Measurements from ENCODE around the gene MAD2L1BP.

Gene MAD2L1BP

DNA sequence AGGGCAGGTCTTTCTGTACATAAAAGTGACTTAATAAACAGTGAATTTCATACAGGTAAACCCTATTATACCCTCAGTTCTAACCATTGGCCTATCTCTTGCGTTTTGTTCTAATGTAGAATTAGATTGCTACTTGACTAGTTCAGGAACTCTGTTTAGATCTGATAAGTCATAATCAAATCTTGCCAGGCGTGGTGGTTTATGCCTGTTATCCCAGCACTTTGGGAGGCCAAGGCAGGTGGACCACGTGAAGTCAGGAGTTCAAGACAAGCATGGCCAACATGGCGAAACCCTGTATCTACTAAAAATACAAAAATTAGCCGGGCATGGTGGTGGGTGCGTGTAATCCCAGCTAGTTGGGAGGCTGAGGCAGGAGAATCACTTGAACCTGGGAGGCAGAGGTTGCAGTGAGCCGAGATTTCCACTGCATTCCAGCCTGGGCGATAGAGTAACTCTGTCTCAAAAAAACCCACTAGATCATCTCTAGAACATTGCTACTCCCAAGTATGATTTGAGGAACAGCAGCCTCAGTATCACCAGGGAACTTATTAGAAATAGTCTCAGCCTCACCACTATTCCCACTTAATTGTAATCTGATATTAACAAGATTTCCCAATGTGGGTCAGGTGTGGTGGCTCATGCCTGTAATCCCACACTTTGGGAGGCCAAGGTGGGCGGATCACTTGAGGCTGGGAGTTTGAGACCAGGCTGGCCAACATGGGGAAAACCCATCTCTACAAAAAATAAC lies 18.7 kb upstream of the MAD2L1BP start:
- no peak overlapping the region for H3K27ac ChIP-seq (ENCODE audit: insufficient read depth in 1 of 2, low read depth in 1 of 2, low read length in 2 of 2, poor library complexity in 1 of 2, severe bottlenecking in 2 of 2)

DNA sequence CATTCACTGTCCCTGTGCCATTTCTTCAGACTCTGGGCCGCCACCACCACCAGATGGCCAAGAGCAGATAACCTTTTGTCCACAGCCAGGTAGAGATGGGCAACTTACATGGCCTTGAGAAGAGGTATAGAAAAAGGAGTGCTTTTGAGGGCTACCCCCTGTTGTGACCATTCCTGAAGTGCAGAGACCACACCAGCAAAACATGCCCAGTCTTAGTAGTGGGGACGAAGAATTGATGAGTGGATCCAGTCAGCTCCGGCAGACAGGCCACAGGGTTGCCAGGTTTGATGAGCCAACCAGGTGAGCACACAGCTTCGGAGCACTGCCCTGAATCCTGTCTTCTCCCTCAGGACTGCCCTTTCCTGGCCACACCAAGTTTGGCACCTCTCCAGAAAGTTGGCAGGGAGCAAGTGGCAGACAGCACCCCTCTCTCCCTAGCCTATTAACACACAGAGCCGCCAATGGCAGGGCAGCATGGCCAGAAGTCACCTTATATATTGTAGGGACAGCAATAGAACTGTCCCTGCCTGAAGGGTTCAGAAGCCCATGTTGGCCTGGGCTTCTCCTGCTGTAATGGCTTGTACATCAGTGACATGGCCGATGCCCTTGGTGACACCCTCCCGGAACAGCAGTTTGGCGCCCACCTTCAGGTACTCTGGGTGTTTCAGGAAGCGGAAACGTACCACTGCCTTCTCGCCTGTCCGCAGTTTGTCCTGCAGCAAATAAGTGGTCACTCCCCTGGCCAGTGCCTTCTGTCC lies 14.4 kb upstream of the MAD2L1BP start:
- DNase-seq: no peak
- no peak overlapping the region for H3K4me3 ChIP-seq (ENCODE audit: control insufficient read depth in 1 of 7, extremely low read depth in 1 of 7, insufficient read depth in 4 of 7, low read depth in 2 of 7, low read length in 6 of 7)
- no peaks in the 10 kb centered on the region for H3K9me3 ChIP-seq (ENCODE audit: control extremely low read depth in 1 of 5, control insufficient read depth in 4 of 5, insufficient read depth in 2 of 5, low read depth in 1 of 5, low read length in 4 of 5)
- H3K27me3 ChIP-seq (replicated peaks in 2 of 5; ENCODE audit: control insufficient read depth in 4 of 5, insufficient read depth in 5 of 5, low read length in 4 of 5): no peaks in the 10 kb centered on the region
- WGBS (ENCODE audit: insufficient coverage): over 99% methylated on average over 11 of the region's 12 CpGs
- H3K4me1 ChIP-seq (ENCODE audit: control extremely low read depth in 1 of 4, control insufficient read depth in 4 of 4, insufficient read depth in 4 of 4, low read length in 3 of 4): peaks cover 0 to 9% (median 6%) of the 10 kb centered on the region in 4 experiments
- POLR2A ChIA-PET: no interaction called here
- peak overlapping the region in 1 of 2 experiments; percentile 22 for H3K27ac ChIP-seq (ENCODE audit: insufficient read depth in 1 of 2, low read depth in 1 of 2, low read length in 2 of 2, poor library complexity in 1 of 2, severe bottlenecking in 2 of 2)
- H3K36me3 ChIP-seq (ENCODE audit: control insufficient read depth in 4 of 4, insufficient read depth in 4 of 4, low read length in 3 of 4): peaks cover 9 to 64% (median 55%) of the 10 kb centered on the region in 4 experiments
- CTCF ChIA-PET: interaction anchor here (1.0 kb wide), 1 partner anchor 49 kb away, joined by 4 read pairs; no protein-coding TSS in a partner anchor

More for the DNA sequence above, 18.7 kb upstream of the MAD2L1BP start:
- H3K36me3 ChIP-seq (ENCODE audit: control insufficient read depth in 4 of 4, insufficient read depth in 4 of 4, low read length in 3 of 4): peaks cover 6 to 38% (median 31%) of the 10 kb centered on the region in 4 experiments
- peaks cover 0 to 9% (median 6%) of the 10 kb centered on the region in 4 experiments for H3K4me1 ChIP-seq (ENCODE audit: control extremely low read depth in 1 of 4, control insufficient read depth in 4 of 4, insufficient read depth in 4 of 4, low read length in 3 of 4)
- CTCF ChIA-PET: interaction anchor here (1.4 kb wide), 1 partner anchor 28 kb away, joined by 3 read pairs; the partner anchor contains the start of gene RSPH9
- no peaks in the 10 kb centered on the region for H3K9me3 ChIP-seq (ENCODE audit: control extremely low read depth in 1 of 5, control insufficient read depth in 4 of 5, insufficient read depth in 2 of 5, low read depth in 1 of 5, low read length in 4 of 5)
- no peak overlapping the region for H3K4me3 ChIP-seq (ENCODE audit: control insufficient read depth in 1 of 7, extremely low read depth in 1 of 7, insufficient read depth in 4 of 7, low read depth in 2 of 7, low read length in 6 of 7)
- POLR2A ChIA-PET: no interaction called here
- 84% methylated on average over 5 of the region's 9 CpGs for WGBS (ENCODE audit: insufficient coverage)
- peak in 2 of 3 donors; percentile 24 to 51 for DNase-seq
- H3K27me3 ChIP-seq (replicated peaks in 2 of 5; ENCODE audit: control insufficient read depth in 4 of 5, insufficient read depth in 5 of 5, low read length in 4 of 5): no peaks in the 10 kb centered on the region

DNA sequence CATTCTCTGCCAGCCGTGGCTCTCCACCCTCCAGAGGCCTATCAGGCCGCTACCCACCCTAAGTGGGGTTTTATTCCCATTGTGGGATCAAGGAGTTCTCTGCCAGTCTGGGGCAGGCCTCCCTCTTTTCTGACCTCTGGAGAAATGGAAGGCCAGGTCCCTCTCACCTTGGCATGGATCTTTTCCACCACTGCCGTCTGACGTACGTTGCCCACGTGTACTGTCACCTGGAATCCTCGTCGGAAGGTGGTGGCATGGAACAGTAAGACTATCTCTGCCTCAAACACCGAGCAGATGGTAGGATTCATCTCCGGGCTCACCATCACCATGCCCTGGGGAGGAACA lies 13.8 kb upstream of the MAD2L1BP start:
- ChIA-PET POLR2A (interaction anchor here (0.7 kb wide), 1 partner anchor 9 kb away, joined by 5 read pairs; no protein-coding TSS in a partner anchor), CTCF (interaction anchor here (1.0 kb wide), 1 partner anchor 49 kb away, joined by 4 read pairs; no protein-coding TSS in a partner anchor)
- DNase-seq: no peak
- Histone ChIP-seq H3K36me3 (ENCODE audit: control insufficient read depth in 4 of 4, insufficient read depth in 4 of 4, low read length in 3 of 4) (peaks cover 9 to 70% (median 56%) of the 10 kb centered on the region in 4 experiments), H3K27ac (ENCODE audit: insufficient read depth in 1 of 2, low read depth in 1 of 2, low read length in 2 of 2, poor library complexity in 1 of 2, severe bottlenecking in 2 of 2) (no peak overlapping the region), H3K27me3 (replicated peaks in 2 of 5; ENCODE audit: control insufficient read depth in 4 of 5, insufficient read depth in 5 of 5, low read length in 4 of 5) (no peaks in the 10 kb centered on the region), H3K4me3 (ENCODE audit: control insufficient read depth in 1 of 7, extremely low read depth in 1 of 7, insufficient read depth in 4 of 7, low read depth in 2 of 7, low read length in 6 of 7) (no peak overlapping the region), H3K4me1 (ENCODE audit: control extremely low read depth in 1 of 4, control insufficient read depth in 4 of 4, insufficient read depth in 4 of 4, low read length in 3 of 4) (peaks cover 0 to 9% (median 6%) of the 10 kb centered on the region in 4 experiments), H3K9me3 (ENCODE audit: control extremely low read depth in 1 of 5, control insufficient read depth in 4 of 5, insufficient read depth in 2 of 5, low read depth in 1 of 5, low read length in 4 of 5) (no peaks in the 10 kb centered on the region)
- WGBS (ENCODE audit: insufficient coverage): 97% methylated on average over 9 of the region's 10 CpGs

DNA sequence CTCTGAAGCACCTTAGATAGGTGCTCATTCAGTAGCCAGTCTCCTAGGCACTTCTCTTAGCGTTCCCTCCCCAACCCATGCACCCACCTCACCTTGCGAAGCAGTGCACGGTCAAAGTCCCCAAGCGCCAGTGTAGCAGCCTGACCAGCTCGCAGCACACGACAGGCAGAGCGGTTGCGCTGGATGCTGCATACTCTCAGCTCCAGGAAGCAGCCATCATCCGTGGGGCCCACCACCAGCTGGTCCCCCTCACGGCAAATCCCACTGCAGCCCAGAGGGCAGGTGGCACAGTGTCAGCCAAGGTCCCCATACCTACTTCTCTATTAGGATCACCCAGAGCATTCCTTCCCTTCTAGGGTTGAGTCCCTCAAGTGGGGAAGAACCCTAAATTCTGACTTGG lies 13.1 kb upstream of the MAD2L1BP start:
- Histone ChIP-seq H3K27ac (ENCODE audit: insufficient read depth in 1 of 2, low read depth in 1 of 2, low read length in 2 of 2, poor library complexity in 1 of 2, severe bottlenecking in 2 of 2) (no peak overlapping the region), H3K36me3 (ENCODE audit: control insufficient read depth in 4 of 4, insufficient read depth in 4 of 4, low read length in 3 of 4) (peaks cover 9 to 76% (median 56%) of the 10 kb centered on the region in 4 experiments), H3K9me3 (ENCODE audit: control extremely low read depth in 1 of 5, control insufficient read depth in 4 of 5, insufficient read depth in 2 of 5, low read depth in 1 of 5, low read length in 4 of 5) (no peaks in the 10 kb centered on the region), H3K27me3 (replicated peaks in 2 of 5; ENCODE audit: control insufficient read depth in 4 of 5, insufficient read depth in 5 of 5, low read length in 4 of 5) (no peaks in the 10 kb centered on the region), H3K4me1 (ENCODE audit: control extremely low read depth in 1 of 4, control insufficient read depth in 4 of 4, insufficient read depth in 4 of 4, low read length in 3 of 4) (peaks cover 6 to 16% (median 11%) of the 10 kb centered on the region in 4 experiments), H3K4me3 (ENCODE audit: control insufficient read depth in 1 of 7, extremely low read depth in 1 of 7, insufficient read depth in 4 of 7, low read depth in 2 of 7, low read length in 6 of 7) (no peak overlapping the region)
- no peak for DNase-seq
- POLR2A ChIA-PET: interaction anchor here (0.7 kb wide), 1 partner anchor 9 kb away, joined by 5 read pairs; no protein-coding TSS in a partner anchor
- WGBS (ENCODE audit: insufficient coverage): 95% methylated on average over 10 of the region's 10 CpGs
- CTCF ChIA-PET: interaction anchor here (0.8 to 1.0 kb wide), 2 partner anchors 14 to 48 kb away, joined by 3 to 4 read pairs; no protein-coding TSS in a partner anchor

DNA sequence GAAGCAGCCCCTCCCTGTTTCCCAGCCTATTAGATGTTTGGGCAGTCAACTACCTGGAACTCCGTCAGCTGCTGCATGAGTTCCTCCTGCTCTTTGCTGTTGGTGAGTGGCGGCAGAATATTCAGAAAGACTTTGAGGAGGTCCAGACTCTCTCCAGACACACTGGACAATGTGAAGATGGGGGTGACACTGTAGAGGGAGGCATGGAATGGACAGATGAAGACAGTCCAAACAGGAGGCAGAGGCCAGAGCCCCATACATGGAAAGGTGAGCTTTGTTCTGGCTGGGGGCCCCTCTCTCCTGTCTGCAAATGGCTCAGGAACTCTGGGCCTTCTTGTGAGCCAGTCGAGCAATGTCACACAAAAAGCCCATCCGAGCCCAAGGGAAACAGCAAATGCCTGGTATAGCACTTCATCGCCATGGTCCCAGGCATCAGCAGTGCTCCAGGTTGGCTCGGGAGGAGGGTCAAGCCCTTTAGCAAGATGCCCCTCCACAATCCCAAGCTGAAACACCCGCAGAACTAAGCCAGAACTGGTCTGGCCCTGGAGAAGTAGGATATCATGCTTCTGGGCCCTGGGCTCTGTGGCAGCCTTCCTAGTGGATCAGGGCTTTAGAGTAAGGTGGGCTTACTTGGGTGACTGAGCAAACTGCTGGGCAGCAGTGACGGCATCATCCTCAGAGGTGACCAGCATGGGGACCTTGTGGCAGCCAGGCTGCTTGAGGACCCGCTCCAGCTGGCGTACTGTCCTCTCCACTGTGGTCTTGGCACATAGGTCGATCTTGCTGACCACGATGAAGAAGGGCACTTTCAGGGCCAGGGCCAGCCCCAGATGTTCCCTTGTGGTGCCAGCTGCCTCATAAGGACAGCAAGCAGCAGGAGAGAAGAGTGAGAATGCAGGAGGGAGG lies 11.5 kb upstream of the MAD2L1BP start:
- no peaks in the 10 kb centered on the region for H3K27me3 ChIP-seq (replicated peaks in 2 of 5; ENCODE audit: control insufficient read depth in 4 of 5, insufficient read depth in 5 of 5, low read length in 4 of 5)
- peaks cover 9 to 74% (median 56%) of the 10 kb centered on the region in 4 experiments for H3K36me3 ChIP-seq (ENCODE audit: control insufficient read depth in 4 of 4, insufficient read depth in 4 of 4, low read length in 3 of 4)
- 99% methylated on average over 12 of the region's 12 CpGs for whole genome bisulfite sequencing (ENCODE audit: insufficient coverage)

DNA sequence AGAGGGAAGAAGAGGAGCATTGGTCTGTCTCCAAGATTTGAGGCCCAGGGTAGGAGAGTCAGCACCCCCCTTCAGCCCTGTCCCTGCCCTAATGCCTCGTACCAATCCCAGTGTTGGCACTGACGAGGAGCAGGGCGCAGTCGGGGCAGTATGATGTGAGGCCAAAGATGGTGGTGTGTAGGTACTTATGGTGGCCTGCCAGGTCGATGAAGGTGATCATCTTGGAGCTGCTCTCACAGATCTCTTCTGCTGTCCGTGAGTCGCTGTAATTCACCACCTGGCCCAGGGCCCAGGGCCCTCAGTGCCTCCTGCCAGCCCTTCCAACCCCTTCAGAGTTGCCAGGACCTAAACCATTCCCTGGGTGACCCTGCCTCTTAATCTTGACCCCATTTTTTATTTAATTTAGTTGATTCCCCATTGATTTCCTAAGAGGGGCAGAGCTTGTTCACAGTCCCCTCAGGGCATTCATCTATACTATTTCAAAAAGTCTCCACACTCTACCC lies 10.8 kb upstream of the MAD2L1BP start:
- peaks cover 4 to 27% (median 18%) of the 10 kb centered on the region in 4 experiments for H3K4me1 ChIP-seq (ENCODE audit: control extremely low read depth in 1 of 4, control insufficient read depth in 4 of 4, insufficient read depth in 4 of 4, low read length in 3 of 4)
- H3K4me3 ChIP-seq (ENCODE audit: control insufficient read depth in 1 of 7, extremely low read depth in 1 of 7, insufficient read depth in 4 of 7, low read depth in 2 of 7, low read length in 6 of 7): no peak overlapping the region
- no peaks in the 10 kb centered on the region for H3K9me3 ChIP-seq (ENCODE audit: control extremely low read depth in 1 of 5, control insufficient read depth in 4 of 5, insufficient read depth in 2 of 5, low read depth in 1 of 5, low read length in 4 of 5)
- H3K27me3 ChIP-seq (replicated peaks in 2 of 5; ENCODE audit: control insufficient read depth in 4 of 5, insufficient read depth in 5 of 5, low read length in 4 of 5): no peaks in the 10 kb centered on the region
- POLR2A ChIA-PET: no interaction called here
- DNase-seq: no peak
- no peak overlapping the region for H3K27ac ChIP-seq (ENCODE audit: insufficient read depth in 1 of 2, low read depth in 1 of 2, low read length in 2 of 2, poor library complexity in 1 of 2, severe bottlenecking in 2 of 2)
- peaks cover 9 to 71% (median 55%) of the 10 kb centered on the region in 4 experiments for H3K36me3 ChIP-seq (ENCODE audit: control insufficient read depth in 4 of 4, insufficient read depth in 4 of 4, low read length in 3 of 4)
- WGBS (ENCODE audit: insufficient coverage): 97% methylated on average over 3 of the region's 7 CpGs
- CTCF ChIA-PET: no interaction called here

More for the DNA sequence above, 11.5 kb upstream of the MAD2L1BP start:
- peaks cover 9 to 27% (median 16%) of the 10 kb centered on the region in 4 experiments for H3K4me1 ChIP-seq (ENCODE audit: control extremely low read depth in 1 of 4, control insufficient read depth in 4 of 4, insufficient read depth in 4 of 4, low read length in 3 of 4)
- H3K27ac ChIP-seq (ENCODE audit: insufficient read depth in 1 of 2, low read depth in 1 of 2, low read length in 2 of 2, poor library complexity in 1 of 2, severe bottlenecking in 2 of 2): no peak overlapping the region
- ChIA-PET CTCF (interaction anchor here (0.9 kb wide), 1 partner anchor 16 kb away, joined by 3 read pairs; no protein-coding TSS in a partner anchor), POLR2A (no interaction called here)
- H3K4me3 ChIP-seq (ENCODE audit: control insufficient read depth in 1 of 7, extremely low read depth in 1 of 7, insufficient read depth in 4 of 7, low read depth in 2 of 7, low read length in 6 of 7): no peak overlapping the region
- no peak for DNase-seq
- H3K9me3 ChIP-seq (ENCODE audit: control extremely low read depth in 1 of 5, control insufficient read depth in 4 of 5, insufficient read depth in 2 of 5, low read depth in 1 of 5, low read length in 4 of 5): no peaks in the 10 kb centered on the region

Measured in common myeloid progenitor, CD34-positive (primary cell).